H1 (cell line): Measurements from ENCODE around the gene AP1M2. TPM values are rescaled to one million over a fixed set of nuclear protein-coding genes. Genes with fewer than 3 reads are reported as not detected.

Experiments used
- CTCF ChIA-PET: fragments of 300-600 bp; sonication (Branson Sonifier 250); formaldehyde crosslinking; loops from one replicate; lab custom pipeline; 2021; ENCODE audit not compliant: partially characterized antibody; lab: Charles Lee
- POLR2A ChIA-PET: fragments of 300-600 bp; sonication (Branson Sonifier 250); formaldehyde crosslinking; loops from one replicate; lab custom pipeline; 2021; ENCODE audit warnings: inconsistent platforms; ENCODE audit not compliant: partially characterized antibody; lab: Charles Lee
- DNase-seq, 2 experiments: peaks; one replicate each; pipeline versions ENCODE4 v3.0.0 to v3.0.0-alpha.2; 2010 to 2022; ENCODE audit warnings: low spot score in 2 of 2, low read depth in 1 of 2, mixed read lengths in 1 of 2
- FAIRE-seq: peaks from 2 replicates; lab custom pipeline; 2011; peaks lifted over from hg19 to GRCh38; lab: Jason Lieb, UNC
- H2AFZ ChIP-seq: 2 replicates; pipeline ENCODE4 v1.8.1; 2012; ENCODE audit warnings: low read length, inconsistent platforms
- H2AK5ac ChIP-seq: 2 replicates; pipeline ENCODE4 v1.6.1; 2013; ENCODE audit warnings: low read depth, low read length
- H2BK120ac ChIP-seq: replicated peaks from 2 replicates; pipeline ENCODE3; 2013; ENCODE audit warnings: low read depth, low read length, inconsistent platforms
- H2BK12ac ChIP-seq: 2 replicates; pipeline ENCODE4 v1.6.1; 2013; ENCODE audit warnings: low read depth, low read length
- H2BK15ac ChIP-seq: 2 replicates; pipeline ENCODE4 v1.6.1; 2013; ENCODE audit warnings: low read length
- H2BK20ac ChIP-seq: 2 replicates; pipeline ENCODE4 v1.6.1; 2013; ENCODE audit warnings: low read length
- H2BK5ac ChIP-seq: 2 replicates; pipeline ENCODE4 v1.6.1; 2013; ENCODE audit warnings: low read depth, low read length
- H3K14ac ChIP-seq: 2 replicates; pipeline ENCODE4 v1.6.1; 2013; ENCODE audit warnings: inconsistent platforms; ENCODE audit not compliant: insufficient read length
- H3K18ac ChIP-seq: 2 replicates; pipeline ENCODE4 v1.6.1; 2013; ENCODE audit warnings: low read length; ENCODE audit errors: extremely low read depth
- H3K23ac ChIP-seq: 2 replicates; pipeline ENCODE4 v1.6.1; 2013; ENCODE audit warnings: inconsistent platforms; ENCODE audit not compliant: insufficient read length
- H3K23me2 ChIP-seq: 2 replicates; pipeline ENCODE4 v1.6.1; 2013; ENCODE audit warnings: low read depth, low read length
- H3K27ac ChIP-seq: 2 replicates; pipeline ENCODE4 v1.6.1; 2011; ENCODE audit warnings: low read depth, low read length, inconsistent platforms
- H3K27me3 ChIP-seq, 4 experiments: replicated peaks in 1 of 4; 1 replicate in 1 of 4; 2 replicates in 3 of 4; pipeline versions ENCODE4 v1.6.1 to v1.8.1; 2011 to 2013; ENCODE audit warnings: low read length in 3 of 4, mild to moderate bottlenecking in 3 of 4, inconsistent platforms in 2 of 4, mixed read lengths in 2 of 4, moderate library complexity in 1 of 4; ENCODE audit not compliant: control insufficient read depth in 3 of 4, insufficient read depth in 3 of 4; ENCODE audit errors: extremely low read depth in 1 of 4
- H3K36me3 ChIP-seq, 4 experiments: 2 replicates each; pipeline versions ENCODE4 v1.6.1 to v1.8.1; 2011 to 2013; ENCODE audit warnings: mild to moderate bottlenecking in 4 of 4, low read length in 3 of 4, moderate library complexity in 2 of 4, control low read depth in 1 of 4, inconsistent platforms in 1 of 4; ENCODE audit not compliant: insufficient read depth in 4 of 4, control insufficient read depth in 2 of 4
- H3K4ac ChIP-seq: replicated peaks from 2 replicates; pipeline ENCODE3; 2013; ENCODE audit warnings: low read length, low read depth, mixed read lengths, inconsistent platforms; ENCODE audit not compliant: insufficient read length
- H3K4me1 ChIP-seq, 4 experiments: replicated peaks in 1 of 4; 1 replicate in 1 of 4; 2 replicates in 3 of 4; pipeline versions ENCODE4 v1.6.1 to v1.8.1; 2011 to 2013; ENCODE audit warnings: low read length in 3 of 4, inconsistent platforms in 2 of 4, mixed read lengths in 1 of 4; ENCODE audit not compliant: insufficient read depth in 4 of 4, control insufficient read depth in 3 of 4
- H3K4me2 ChIP-seq, 2 experiments: 2 replicates each; pipeline versions ENCODE4 v1.6.1 to v1.8.1; 2011 to 2013; ENCODE audit warnings: low read depth in 2 of 2, low read length in 2 of 2, control low read depth in 1 of 2, inconsistent platforms in 1 of 2, mild to moderate bottlenecking in 1 of 2; ENCODE audit not compliant: insufficient read depth in 1 of 2
- H3K4me3 ChIP-seq, 4 experiments: fragments of 200-600, 300-600 bp in 1 of 4; sonication (generic), shearing (Covaris generic), sonication (Bioruptor Twin) in 1 of 4; 2 replicates each; pipeline versions ENCODE4 v1.5.1 to v1.8.1; 2011 to 2016; ENCODE audit warnings: low read length in 4 of 4, low read depth in 3 of 4, control low read depth in 2 of 4, inconsistent platforms in 2 of 4, mild to moderate bottlenecking in 2 of 4, mixed read lengths in 1 of 4, moderate library complexity in 1 of 4; ENCODE audit not compliant: insufficient read depth in 2 of 4; ENCODE audit errors: extremely low read depth in 1 of 4
- H3K56ac ChIP-seq: replicated peaks from 2 replicates; pipeline ENCODE3; 2013; ENCODE audit warnings: low read depth, mild to moderate bottlenecking, mixed read lengths, low read length, inconsistent platforms; ENCODE audit not compliant: insufficient read length
- H3K79me1 ChIP-seq: 2 replicates; pipeline ENCODE4 v1.6.1; 2013; ENCODE audit warnings: low read depth, low read length, control low read depth
- H3K79me2 ChIP-seq, 2 experiments: 2 replicates each; pipeline versions ENCODE4 v1.6.1 to v1.8.1; 2012 to 2013; ENCODE audit warnings: low read length in 2 of 2, mild to moderate bottlenecking in 2 of 2, inconsistent platforms in 1 of 2; ENCODE audit not compliant: insufficient read depth in 2 of 2, control insufficient read depth in 1 of 2
- H3K9ac ChIP-seq, 4 experiments: replicated peaks in 1 of 4; 1 replicate in 1 of 4; 2 replicates in 3 of 4; pipeline versions ENCODE4 v1.6.1 to v1.8.1; 2011 to 2013; ENCODE audit warnings: low read depth in 3 of 4, low read length in 3 of 4, control low read depth in 2 of 4, mild to moderate bottlenecking in 2 of 4, moderate library complexity in 2 of 4, inconsistent platforms in 1 of 4; ENCODE audit errors: extremely low read depth in 1 of 4
- H3K9me3 ChIP-seq, 2 experiments: 2 replicates each; pipeline versions ENCODE4 v1.6.1 to v1.8.1; 2012 to 2013; ENCODE audit warnings: mild to moderate bottlenecking in 2 of 2, moderate library complexity in 2 of 2, control low read depth in 1 of 2, inconsistent platforms in 1 of 2, low read depth in 1 of 2, low read length in 1 of 2, mixed read lengths in 1 of 2; ENCODE audit not compliant: insufficient read depth in 2 of 2
- H4K20me1 ChIP-seq, 2 experiments: replicated peaks in 1 of 2; 2 replicates each; pipeline versions ENCODE3 to v1.8.1; 2011 to 2013; ENCODE audit warnings: inconsistent platforms in 2 of 2, low read length in 2 of 2, mild to moderate bottlenecking in 1 of 2; ENCODE audit not compliant: insufficient read depth in 2 of 2, control insufficient read depth in 1 of 2
- H4K5ac ChIP-seq: 2 replicates; pipeline ENCODE4 v1.6.1; 2013; ENCODE audit warnings: low read length, low read depth, mixed read lengths, inconsistent platforms; ENCODE audit not compliant: insufficient read length
- H4K8ac ChIP-seq: 2 replicates; pipeline ENCODE4 v1.8.0; 2013; ENCODE audit warnings: mild to moderate bottlenecking, moderate library complexity, low read length, inconsistent platforms; ENCODE audit not compliant: insufficient read depth; ENCODE audit errors: extremely low read depth
- H4K91ac ChIP-seq: replicated peaks from 2 replicates; pipeline ENCODE3; 2013; ENCODE audit warnings: low read length, mixed read lengths, inconsistent platforms; ENCODE audit not compliant: insufficient read length
- CREB1 ChIP-seq: IDR thresholded peaks from 2 replicates; pipeline ENCODE4 v1.6.1; 2012; ENCODE audit warnings: inconsistent platforms
- GTF2F1 ChIP-seq: IDR thresholded peaks from 2 replicates; pipeline ENCODE4 v1.6.1; 2012; ENCODE audit warnings: low read depth, low read length, improper control_type of control experiment, borderline replicate concordance
- HDAC2 ChIP-seq, 2 experiments: fragments of 300-600 bp in 1 of 2; sonication (generic) in 1 of 2; IDR thresholded peaks; 2 replicates each; pipeline ENCODE4 v1.6.1; 2011 to 2012; ENCODE audit warnings: low read depth in 2 of 2, low read length in 2 of 2, mild to moderate bottlenecking in 2 of 2, moderate library complexity in 2 of 2, borderline replicate concordance in 1 of 2, inconsistent platforms in 1 of 2
- JUN ChIP-seq: IDR thresholded peaks from 2 replicates; pipeline ENCODE4 v1.6.1; 2011; ENCODE audit warnings: low read depth, mild to moderate bottlenecking, improper control_type of control experiment, low read length
- RFX5 ChIP-seq: IDR thresholded peaks from 2 replicates; pipeline ENCODE4 v1.6.1; 2011; ENCODE audit warnings: low read depth, low read length, improper control_type of control experiment, borderline replicate concordance
- RNF2 ChIP-seq: fragments of 200-900, 300-1000 bp; sonication (generic); IDR thresholded peaks from 2 replicates; pipeline ENCODE4 v1.7.1; 2016; ENCODE audit warnings: borderline replicate concordance, low read depth, mild to moderate bottlenecking, antibody characterized with exemption, low read length; ENCODE audit not compliant: poor library complexity, severe bottlenecking; ENCODE audit errors: missing control alignments
- SP1 ChIP-seq: IDR thresholded peaks from 2 replicates; pipeline ENCODE4 v1.6.1; 2011; ENCODE audit warnings: low read depth, low read length
- TAF1 ChIP-seq: IDR thresholded peaks from 2 replicates; pipeline ENCODE4 v1.6.1; 2011; ENCODE audit warnings: mild to moderate bottlenecking, low read depth, low read length
- WGBS, 2 experiments: shearing (Covaris generic) in 1 of 2; methylation state at CpG; one replicate each; pipeline versions ENCODE4 v1.1.6 to v1.1.7; 2013 to 2015; ENCODE audit warnings: low lambda C conversion rate in 2 of 2, mixed read lengths in 2 of 2, inconsistent platforms in 1 of 2, low coverage in 1 of 2, missing lambda C conversion rate in 1 of 2; ENCODE audit not compliant: insufficient replicate concordance in 2 of 2, insufficient coverage in 1 of 2, insufficient read length in 1 of 2; ENCODE audit errors: extremely low coverage in 1 of 2, missing lambda C conversion rate in 1 of 2; 5-methylcytosine and 5-hydroxymethylcytosine counted together
- polyA plus RNA-seq, 7 experiments: library from polyadenylated mRNA; depleted of rRNA in 3 of 7; stranded (reverse) in 5 of 7; unstranded in 2 of 7; fragments of >200 nt in 5 of 7; fragments of 200-250 nt in 2 of 7; gene quantifications; 1 replicate in 5 of 7; 2 replicates in 1 of 7; 4 replicates in 1 of 7; pipeline versions ENCODE4 v1.2.1 to v1.2.3, GENCODE V29; 2011 to 2013; ENCODE audit warnings: missing spikeins in 2 of 7, mixed read lengths in 2 of 7
- total RNA-seq: library from RNA; stranded (reverse); fragmentation: NEBNext Ultra II Directional; extraction: Animal tissue kit (Norgen Biotek cat#: 25700); gene quantifications from 2 replicates; pipeline ENCODE4 v1.2.1, GENCODE V29; 2021

The AP1M2 gene
- total and polyA plus RNA-seq, 2 of the 8 experiments (the other 6 are each of a cell fraction or from before 2014, with no cell fraction given): 140 to 161 TPM

- H3K36me3 ChIP-seq: peaks cover 37 to 83% (median 54%) of the 10 kb centered on the region in 4 experiments
- no peak overlapping the region for H2BK5ac ChIP-seq
- no peak overlapping the region for H2BK15ac ChIP-seq
- no peak overlapping the region for H2AFZ ChIP-seq
- POLR2A ChIA-PET: interaction anchor here (0.9 to 2.4 kb wide), 8 partner anchors 8 to 67 kb away, joined by 3 to 14 read pairs (median 6); partner anchors contain the start of genes QTRT1 and SLC44A2
- no peak overlapping the region for H4K5ac ChIP-seq
- DNase-seq (no peak), FAIRE-seq (no peak)
- no peaks in the 10 kb centered on the region; the same call in 1 of the 2 replicates for H3K79me1 ChIP-seq
- no peaks in the 10 kb centered on the region for H3K23me2 ChIP-seq
- H4K91ac ChIP-seq: no peak overlapping the region
- H3K14ac ChIP-seq: no peak overlapping the region
- CTCF ChIA-PET: interaction anchor here (0.6 to 4.3 kb wide), 11 partner anchors 10 to 147 kb away, joined by 3 to 36 read pairs (median 4); no protein-coding TSS in a partner anchor
- H3K23ac ChIP-seq: no peak overlapping the region
- H2AK5ac ChIP-seq: no peak overlapping the region
- no peaks in the 10 kb centered on the region for H3K27me3 ChIP-seq
- no peaks in the 10 kb centered on the region; a peak in 1 of 7 replicates for H3K4me1 ChIP-seq
- no peaks in the 10 kb centered on the region for H3K9me3 ChIP-seq
- H3K79me2 ChIP-seq: no peaks in the 10 kb centered on the region
- H3K4me2 ChIP-seq: no peak overlapping the region
- no peak overlapping the region for H2BK120ac ChIP-seq
- no peak overlapping the region for H4K8ac ChIP-seq
- H3K27ac ChIP-seq: no peak overlapping the region
- H4K20me1 ChIP-seq: peaks cover 0 to 3% of the 10 kb centered on the region in 2 experiments
- no peak overlapping the region for H3K56ac ChIP-seq
- no peak overlapping the region for H3K18ac ChIP-seq
- H2BK12ac ChIP-seq: no peak overlapping the region
- H3K4me3 ChIP-seq: no peak overlapping the region
- no peak overlapping the region for H3K9ac ChIP-seq
- WGBS, 2 experiments: 98% methylated on average over 6 of the region's 7 CpGs; no CpG with 5 or more reads in 1 of the 2 experiments
- no peak overlapping the region for H2BK20ac ChIP-seq
- H3K4ac ChIP-seq: no peak overlapping the region
- TF ChIP-seq TAF1 (no peak), HDAC2 (IDR thresholded peaks at IDR 0.05; ENCODE audit: borderline replicate concordance in 1 of 2, low read depth in 2 of 2, low read length in 2 of 2) (no peak), GTF2F1 (no peak), SP1 (no peak), RFX5 (no peak), JUN (no peak), CREB1 (no peak), RNF2 (no peak)
Measured at GRCh38 chr19:10634430-10634829, 47.3 kb upstream of the AP1M2 start.
